Central memory CD4-positive, alpha-beta T cell (primary cell): ENCODE results near the gene CWC27.

Source experiments
- DNase-seq: peaks from one replicate; pipeline ENCODE4 v3.0.0; 2022

CWC27 gene

GRCh38 chr5:65041296-65042158 is 272.8 kb downstream of the CWC27 start:
- DNase-seq, result no peak

- no peak for DNase-seq
These were observed 275.2 kb downstream of the CWC27 start for GRCh38 chr5:65043843-65044359.

GRCh38 chr5:65047225-65047624 is 278.5 kb downstream of the CWC27 start:
- no peak for DNase-seq

- no peak for DNase-seq
These were observed 279.4 kb downstream of the CWC27 start for GRCh38 chr5:65047948-65048690.

GRCh38 chr5:65050140-65050539 is 281.4 kb downstream of the CWC27 start:
- no peak for DNase-seq

- DNase-seq, result no peak
These were observed 282.2 kb downstream of the CWC27 start for GRCh38 chr5:65050826-65051498.

- no peak for DNase-seq
These were observed 287.2 kb downstream of the CWC27 start for GRCh38 chr5:65055938-65056337.

GRCh38 chr5:65059681-65060598 is 291.2 kb downstream of the CWC27 start:
- no peak for DNase-seq

- DNase-seq, result no peak
These were observed 292.7 kb downstream of the CWC27 start for GRCh38 chr5:65061250-65061973.

GRCh38 chr5:65061974-65062353 is 293.2 kb downstream of the CWC27 start:
- DNase-seq, result no peak

GRCh38 chr5:65062469-65063083 is 293.8 kb downstream of the CWC27 start:
- DNase-seq, result no peak

GRCh38 chr5:65065001-65065511 is 296.3 kb downstream of the CWC27 start:
- DNase-seq, result no peak

- no peak for DNase-seq
These were observed 297.8 kb downstream of the CWC27 start for GRCh38 chr5:65066387-65067146.

- DNase-seq, result no peak
These were observed 298.4 kb downstream of the CWC27 start for GRCh38 chr5:65067147-65067506.
